CD4-positive, CD25-positive, alpha-beta regulatory T cell (primary cell): ENCODE results near the gene DCDC2B. TPM values are rescaled to one million over a fixed set of nuclear protein-coding genes. Genes with fewer than 3 reads are reported as not detected.

Experiments
- ATAC-seq, 2 donors: fragments of 150-1000 bp; cut with Tn5 transposase; one replicate each; pipeline ENCODE4 v1.10.0; 2021; ENCODE audit warnings: low read depth in 2 of 2, moderate number of reproducible peaks in 2 of 2, moderate library complexity in 1 of 2
- DNase-seq, 3 donors: peaks; one replicate each; pipeline versions ENCODE4 v3.0.0 to v3.0.0-alpha.2; 2012 to 2022; ENCODE audit warnings: mixed read lengths in 1 of 3
- H3K27ac ChIP-seq: one replicate; pipeline ENCODE4 v1.7.0; 2013; ENCODE audit warnings: mild to moderate bottlenecking, low read length; ENCODE audit not compliant: insufficient read depth, poor library complexity, severe bottlenecking
- H3K27me3 ChIP-seq: one replicate; pipeline ENCODE4 v1.7.0; 2013; ENCODE audit warnings: low read length; ENCODE audit not compliant: control insufficient read depth, insufficient read depth
- H3K36me3 ChIP-seq: one replicate; pipeline ENCODE4 v1.7.0; 2013; ENCODE audit warnings: mild to moderate bottlenecking, low read length, moderate library complexity; ENCODE audit not compliant: control insufficient read depth, insufficient read depth
- H3K4me1 ChIP-seq: 2 replicates; pipeline ENCODE4 v1.7.0; 2013; ENCODE audit warnings: mild to moderate bottlenecking, low read length; ENCODE audit not compliant: insufficient read depth, control insufficient read depth, poor library complexity, severe bottlenecking
- H3K4me3 ChIP-seq: one replicate; pipeline ENCODE4 v1.7.0; 2013; ENCODE audit warnings: low read depth, mild to moderate bottlenecking, low read length, moderate library complexity
- H3K9me3 ChIP-seq, 2 experiments: 1 replicate in 1 of 2; 2 replicates in 1 of 2; pipeline ENCODE4 v1.7.0; 2013; ENCODE audit warnings: low read length in 2 of 2, mild to moderate bottlenecking in 1 of 2, moderate library complexity in 1 of 2; ENCODE audit not compliant: control insufficient read depth in 2 of 2
- H3K27ac Mint-ChIP-seq, 3 donors: one replicate each; pipeline ENCODE4 v1.8.0; 2020 to 2022; ENCODE audit warnings: mild to moderate bottlenecking in 3 of 3, mixed read lengths in 3 of 3, moderate library complexity in 2 of 3
- H3K27me3 Mint-ChIP-seq: one replicate; pipeline ENCODE4 v1.8.0; 2022; ENCODE audit warnings: mild to moderate bottlenecking, mixed read lengths
- H3K36me3 Mint-ChIP-seq: one replicate; pipeline ENCODE4 v1.8.0; 2020; ENCODE audit warnings: mixed read lengths
- H3K4me1 Mint-ChIP-seq, 4 donors: one replicate each; pipeline ENCODE4 v1.8.0; 2020 to 2022; ENCODE audit warnings: mixed read lengths in 4 of 4, mild to moderate bottlenecking in 1 of 4
- H3K4me3 Mint-ChIP-seq, 4 donors: one replicate each; pipeline ENCODE4 v1.8.0; 2020 to 2022; ENCODE audit warnings: mild to moderate bottlenecking in 4 of 4, mixed read lengths in 4 of 4, moderate library complexity in 3 of 4
- H3K9me3 Mint-ChIP-seq, 7 donors: one replicate each; pipeline ENCODE4 v1.8.0; 2020 to 2022; ENCODE audit warnings: mixed read lengths in 7 of 7, mild to moderate bottlenecking in 3 of 7, moderate library complexity in 2 of 7
- polyA plus RNA-seq, 4 donors: library from polyadenylated mRNA; unstranded; fragments of 300-500 nt; fragmentation: Illumina TruSeq; gene quantifications; one replicate each; pipeline ENCODE4 v1.2.3, GENCODE V29; 2021
- total RNA-seq: library from RNA; stranded (reverse); gene quantifications from one replicate; pipeline ENCODE4 v1.2.3, GENCODE V29; 2022

Gene DCDC2B
- total and polyA plus RNA-seq, 5 donors from 2014 or later: 0.09 TPM; not detected in 4

GRCh38 chr1:32179193-32179442 is 29.8 kb upstream of the DCDC2B start:
- H3K36me3 Mint-ChIP-seq: peaks cover 12% of the 10 kb centered on the region
- H3K4me3 ChIP-seq: peak overlapping the region; percentile 83
- H3K4me1 Mint-ChIP-seq: peaks cover 10 to 47% (median 30%) of the 10 kb centered on the region in 4 donors
- ATAC-seq: no peak
- H3K4me1 ChIP-seq: peaks cover 42% of the 10 kb centered on the region
- no peaks in the 10 kb centered on the region for H3K9me3 ChIP-seq
- H3K27me3 Mint-ChIP-seq: no peaks in the 10 kb centered on the region
- H3K9me3 Mint-ChIP-seq: peaks cover 0 to 1% (median 0%) of the 10 kb centered on the region in 7 donors
- H3K36me3 ChIP-seq: peaks cover 10% of the 10 kb centered on the region
- H3K27ac Mint-ChIP-seq: peak overlapping the region; percentile 90 to 96 (median 95)
- peak overlapping the region; percentile 85 for H3K27ac ChIP-seq
- DNase-seq: no peak
- H3K4me3 Mint-ChIP-seq: peak overlapping the region; percentile 85 to 100 (median 93)
- no peaks in the 10 kb centered on the region for H3K27me3 ChIP-seq

DNA sequence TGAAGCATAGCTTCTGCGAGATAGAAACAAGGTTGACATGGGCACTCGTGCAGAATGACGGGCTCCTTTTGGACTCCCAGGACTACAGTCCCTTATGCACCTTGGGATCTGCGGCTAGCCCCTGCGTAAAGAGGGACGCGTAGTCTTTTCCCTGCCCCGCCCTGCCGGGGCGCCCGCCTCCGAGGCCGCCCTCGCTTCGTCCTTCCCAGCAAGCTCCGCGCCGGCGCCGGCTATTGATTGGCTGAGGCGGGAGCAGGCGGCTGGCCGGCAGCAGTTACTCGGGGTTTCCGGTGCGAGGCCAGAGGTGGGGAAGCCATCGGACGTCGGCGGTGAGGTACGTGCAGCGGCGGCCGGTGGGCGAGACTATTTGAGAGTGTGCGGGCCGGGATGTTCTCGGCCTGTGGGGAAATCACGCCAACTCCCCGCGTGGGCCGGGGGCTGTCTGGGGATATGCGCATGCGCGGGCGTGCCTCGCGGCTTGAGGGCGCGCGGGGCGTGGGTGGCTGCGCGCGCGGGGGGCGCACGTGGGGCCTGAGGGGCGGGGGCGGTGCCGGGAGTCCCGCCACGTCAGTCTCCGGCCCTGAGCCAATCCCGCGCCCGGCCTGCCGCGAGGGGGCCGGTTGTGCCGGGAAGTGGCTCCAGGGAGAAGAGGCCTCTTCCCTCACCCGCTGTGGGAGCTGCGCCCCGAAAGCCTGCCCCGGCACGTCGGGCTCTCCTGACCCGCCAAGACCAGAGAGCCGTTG is 29.3 kb upstream of the DCDC2B start, which contains the start of gene TXLNA:
TXLNA (plus strand) TSS at position 233 of the 743 bp plus-strand sequence. CDS start 671 bp downstream, outside the sequence.
- DNase-seq (peak; percentile 83 to 93 (median 89)), ATAC-seq (peak; percentile 83 to 87)
- Mint-ChIP-seq H3K9me3 (peaks cover 0 to 1% (median 0%) of the 10 kb centered on the region in 7 donors), H3K27me3 (no peaks in the 10 kb centered on the region), H3K27ac (peak within 1 kb of the TSS; percentile 90 to 96 (median 95)), H3K4me3 (peak within 1 kb of the TSS; percentile 85 to 100 (median 94)), H3K4me1 (peaks cover 10 to 52% (median 32%) of the 10 kb centered on the region in 4 donors), H3K36me3 (peaks cover 17% of the 10 kb centered on the region)
- peak within 1 kb of the TSS; percentile 83 for H3K4me3 ChIP-seq
- H3K36me3 ChIP-seq: peaks cover 15% of the 10 kb centered on the region
- H3K27me3 ChIP-seq: no peaks in the 10 kb centered on the region
- H3K4me1 ChIP-seq: peaks cover 47% of the 10 kb centered on the region
- no peaks in the 10 kb centered on the region for H3K9me3 ChIP-seq
- peak within 1 kb of the TSS; percentile 85 for H3K27ac ChIP-seq

DNA sequence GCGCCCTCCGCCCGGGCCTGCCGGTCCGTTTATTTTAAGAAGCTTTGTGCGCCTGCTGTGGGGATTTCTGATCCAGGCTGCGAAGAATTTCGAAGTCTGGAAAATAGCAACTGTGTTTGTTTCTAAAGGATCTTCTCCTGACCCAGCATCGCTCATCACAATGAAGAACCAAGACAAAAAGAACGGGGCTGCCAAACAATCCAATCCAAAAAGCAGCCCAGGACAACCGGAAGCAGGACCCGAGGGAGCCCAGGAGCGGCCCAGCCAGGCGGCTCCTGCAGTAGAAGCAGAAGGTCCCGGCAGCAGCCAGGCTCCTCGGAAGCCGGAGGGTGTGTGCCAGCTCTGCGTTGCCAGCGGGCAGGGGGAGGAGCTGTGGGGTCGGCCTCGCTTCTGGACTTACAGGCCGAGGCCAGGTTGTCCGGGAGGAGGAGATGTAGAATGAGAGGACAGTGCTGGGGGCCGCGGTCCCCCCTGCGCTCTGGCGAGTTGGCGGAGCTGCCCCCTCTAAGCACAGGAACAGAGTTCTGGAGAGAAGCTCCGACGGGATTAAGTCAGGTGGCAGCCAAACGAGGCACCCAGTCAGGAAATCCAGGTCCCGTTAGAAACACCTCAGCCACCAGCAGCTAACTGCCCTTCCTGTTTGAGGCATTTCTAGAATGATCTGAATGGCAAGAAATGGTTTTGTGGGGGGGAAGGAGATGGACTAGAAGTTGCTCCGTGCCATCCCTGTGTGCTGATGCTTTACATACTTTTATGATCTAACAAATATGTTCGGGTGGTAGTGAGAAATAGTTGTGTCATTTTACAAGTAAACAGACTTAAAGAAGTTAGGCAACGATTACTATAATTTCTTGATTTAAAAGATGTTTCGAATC is 28.5 kb upstream of the DCDC2B start:
- H3K27me3 Mint-ChIP-seq: no peaks in the 10 kb centered on the region
- Histone ChIP-seq H3K27me3 (no peaks in the 10 kb centered on the region), H3K27ac (peak overlapping the region; percentile 85), H3K4me1 (peaks cover 48% of the 10 kb centered on the region), H3K36me3 (peaks cover 21% of the 10 kb centered on the region), H3K4me3 (peak overlapping the region; percentile 82), H3K9me3 (no peaks in the 10 kb centered on the region)
- ATAC-seq: no peak
- H3K9me3 Mint-ChIP-seq: peaks cover 0 to 1% (median 0%) of the 10 kb centered on the region in 7 donors
- peak overlapping the region; percentile 85 to 100 (median 92) for H3K4me3 Mint-ChIP-seq
- peaks cover 10 to 58% (median 37%) of the 10 kb centered on the region in 4 donors for H3K4me1 Mint-ChIP-seq
- DNase-seq: peak; percentile 11 to 50 (median 20)
- peak overlapping the region; percentile 74 to 91 (median 90) for H3K27ac Mint-ChIP-seq
- H3K36me3 Mint-ChIP-seq: peaks cover 22% of the 10 kb centered on the region

- DNase-seq (no peak), ATAC-seq (no peak)
- Mint-ChIP-seq H3K36me3 (peaks cover 24% of the 10 kb centered on the region), H3K4me1 (peaks cover 14 to 60% (median 40%) of the 10 kb centered on the region in 4 donors), H3K27ac (peak overlapping the region; percentile 74 to 91 (median 90)), H3K27me3 (no peaks in the 10 kb centered on the region), H3K9me3 (peaks cover 0 to 1% (median 0%) of the 10 kb centered on the region in 7 donors), H3K4me3 (peak overlapping the region; percentile 85 to 100 (median 92))
- Histone ChIP-seq H3K9me3 (no peaks in the 10 kb centered on the region), H3K36me3 (peaks cover 22% of the 10 kb centered on the region), H3K4me1 (peaks cover 48% of the 10 kb centered on the region), H3K4me3 (peak overlapping the region; percentile 82), H3K27ac (peak overlapping the region; percentile 85), H3K27me3 (no peaks in the 10 kb centered on the region)
These were observed 27.8 kb upstream of the DCDC2B start for GRCh38 chr1:32181065-32181464.

DNA sequence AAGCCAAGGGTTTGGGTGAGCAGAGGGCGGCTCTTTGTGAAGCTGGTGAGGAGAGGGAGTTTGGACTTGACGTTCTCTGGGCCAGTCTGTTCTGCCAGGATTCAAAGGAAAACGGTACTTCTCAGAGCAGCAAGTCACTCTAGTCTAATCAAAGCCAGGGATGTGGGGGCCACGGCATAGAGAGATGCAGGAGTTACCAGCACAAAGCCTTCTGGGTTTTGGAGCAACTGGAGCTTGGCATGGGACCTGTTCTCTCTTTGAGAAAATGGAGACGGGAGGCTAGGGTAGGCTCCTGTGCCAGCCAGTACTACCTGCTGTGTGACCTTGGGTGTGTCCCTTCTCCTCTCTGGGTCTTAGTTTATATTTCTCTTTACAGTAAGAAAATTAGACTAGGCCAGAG is 27.3 kb upstream of the DCDC2B start:
- H3K27me3 ChIP-seq: no peaks in the 10 kb centered on the region
- H3K36me3 ChIP-seq: peaks cover 27% of the 10 kb centered on the region
- DNase-seq: no peak
- H3K36me3 Mint-ChIP-seq: peaks cover 29% of the 10 kb centered on the region
- no peaks in the 10 kb centered on the region for H3K27me3 Mint-ChIP-seq
- H3K4me3 ChIP-seq: no peak overlapping the region
- H3K9me3 ChIP-seq: no peaks in the 10 kb centered on the region
- H3K27ac ChIP-seq: peak overlapping the region; percentile 47
- peak overlapping the region; percentile 85 to 100 (median 92) for H3K4me3 Mint-ChIP-seq
- H3K4me1 ChIP-seq: peaks cover 48% of the 10 kb centered on the region
- peaks cover 17 to 65% (median 45%) of the 10 kb centered on the region in 4 donors for H3K4me1 Mint-ChIP-seq
- ATAC-seq: no peak
- H3K9me3 Mint-ChIP-seq: peaks cover 0 to 1% (median 0%) of the 10 kb centered on the region in 7 donors
- peak overlapping the region; percentile 74 to 91 (median 90) for H3K27ac Mint-ChIP-seq

DNA sequence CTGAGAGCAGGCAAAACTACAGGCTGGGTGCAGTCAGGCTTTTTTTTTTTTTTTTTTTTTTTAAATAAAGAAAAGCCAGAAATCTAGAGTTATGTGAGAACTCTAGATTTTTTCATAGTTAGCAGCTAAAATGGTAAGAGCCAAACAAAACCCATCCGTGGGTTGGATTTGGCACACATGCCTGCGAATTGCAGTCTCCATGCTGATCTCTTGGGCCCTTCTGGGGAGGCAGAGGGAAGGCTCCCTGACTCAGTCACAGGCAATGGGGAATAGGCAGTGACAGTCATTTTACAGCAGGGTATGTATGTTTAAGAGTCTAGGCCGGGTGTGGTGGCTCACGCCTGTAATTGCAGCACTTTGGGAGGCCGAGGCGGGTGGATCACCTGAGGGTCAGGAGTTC is 26.8 kb upstream of the DCDC2B start:
- peak overlapping the region in 2 of 3 donors; percentile 55 to 90 for H3K27ac Mint-ChIP-seq
- H3K27me3 ChIP-seq: no peaks in the 10 kb centered on the region
- H3K27me3 Mint-ChIP-seq: no peaks in the 10 kb centered on the region
- peaks cover 30% of the 10 kb centered on the region for H3K36me3 ChIP-seq
- H3K4me1 Mint-ChIP-seq: peaks cover 17 to 66% (median 48%) of the 10 kb centered on the region in 4 donors
- ATAC-seq (no peak), DNase-seq (no peak)
- peaks cover 48% of the 10 kb centered on the region for H3K4me1 ChIP-seq
- H3K4me3 ChIP-seq: no peak overlapping the region
- no peaks in the 10 kb centered on the region for H3K9me3 ChIP-seq
- H3K36me3 Mint-ChIP-seq: peaks cover 31% of the 10 kb centered on the region
- H3K9me3 Mint-ChIP-seq: peaks cover 0 to 1% (median 0%) of the 10 kb centered on the region in 7 donors
- peak overlapping the region; percentile 47 for H3K27ac ChIP-seq
- peak overlapping the region; percentile 58 to 100 (median 68) for H3K4me3 Mint-ChIP-seq

GRCh38 chr1:32184650-32185049 is 24.2 kb upstream of the DCDC2B start:
- Mint-ChIP-seq H3K27ac (peak overlapping the region in 1 of 3 donors; percentile 34), H3K4me3 (peak overlapping the region in 3 of 4 donors; percentile 7 to 80 (median 38)), H3K9me3 (peaks cover 0 to under 1% (median 0%) of the 10 kb centered on the region in 7 donors), H3K4me1 (peaks cover 17 to 59% (median 46%) of the 10 kb centered on the region in 4 donors), H3K36me3 (peaks cover 51% of the 10 kb centered on the region), H3K27me3 (no peaks in the 10 kb centered on the region)
- Histone ChIP-seq H3K4me1 (peaks cover 38% of the 10 kb centered on the region), H3K9me3 (no peaks in the 10 kb centered on the region), H3K36me3 (peaks cover 53% of the 10 kb centered on the region), H3K4me3 (no peak overlapping the region), H3K27ac (no peak overlapping the region), H3K27me3 (no peaks in the 10 kb centered on the region)
- DNase-seq (no peak), ATAC-seq (no peak)
